ENCODE results near the gene DAG1.

The DAG1 gene

DNA sequence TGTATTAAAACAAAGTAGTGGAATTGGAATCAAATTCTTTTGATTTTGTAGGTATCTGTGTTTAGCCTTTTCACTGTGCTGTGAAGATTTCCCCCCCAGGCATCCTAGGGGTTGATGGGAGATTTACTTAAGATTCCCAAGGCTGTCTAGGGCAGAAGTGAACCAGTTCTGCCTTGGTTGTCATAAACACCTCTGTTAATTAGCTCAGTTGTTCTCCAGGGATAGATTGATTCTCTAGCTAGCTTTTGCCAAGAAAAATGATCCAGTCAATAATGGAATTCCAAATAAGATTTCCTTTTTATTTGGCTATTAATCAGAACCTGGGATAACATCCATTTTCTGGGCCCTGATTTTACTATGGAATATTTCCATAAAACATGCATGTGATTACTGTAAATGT lies 12.7 kb downstream of the DAG1 start:
- no peaks in the 10 kb centered on the region for H3K9me3 ChIP-seq (ENCODE audit: severe bottlenecking)
- no peak for TF ChIP-seq CTCF (IDR thresholded peaks at IDR 0.05; ENCODE audit: poor library complexity, severe bottlenecking)
- no peaks in the 10 kb centered on the region for H3K4me1 ChIP-seq (ENCODE audit: insufficient read depth, poor library complexity, severe bottlenecking)
- H3K4me3 ChIP-seq (ENCODE audit: severe bottlenecking), result no peak overlapping the region
- peaks cover under 1% of the 10 kb centered on the region for H3K36me3 ChIP-seq (ENCODE audit: low read depth)
- ATAC-seq (ENCODE audit: low read depth) (no peak), DNase-seq (ENCODE audit: low spot score) (no peak)
- H3K27me3 ChIP-seq (ENCODE audit: insufficient read depth, poor library complexity, severe bottlenecking), result no peaks in the 10 kb centered on the region
- H3K27ac ChIP-seq (ENCODE audit: poor library complexity, severe bottlenecking), result no peak overlapping the region

DNA sequence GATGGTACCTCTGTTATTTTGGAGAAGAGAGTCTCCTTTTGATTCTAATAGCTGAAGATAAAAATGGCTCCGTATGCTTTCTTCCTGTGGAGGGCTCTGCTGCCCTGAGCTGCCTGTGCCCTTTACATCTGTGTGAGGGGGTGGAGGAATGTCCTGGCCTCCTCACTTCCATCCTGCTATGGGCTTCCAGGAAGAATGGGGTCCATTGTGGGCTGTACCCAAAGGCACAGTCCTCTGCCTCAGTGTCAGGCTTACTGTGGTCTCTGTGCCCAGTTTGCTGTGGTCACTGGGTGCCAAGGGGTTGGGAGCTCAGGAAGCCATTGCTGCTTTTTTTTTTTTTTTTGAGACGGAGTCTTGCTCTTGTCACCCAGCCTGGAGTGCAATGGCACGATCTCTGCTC lies 14.4 kb downstream of the DAG1 start:
- H3K9me3 ChIP-seq (ENCODE audit: severe bottlenecking), result no peaks in the 10 kb centered on the region
- no peak for ATAC-seq (ENCODE audit: low read depth)
- peaks cover 12% of the 10 kb centered on the region for H3K36me3 ChIP-seq (ENCODE audit: low read depth)
- no peaks in the 10 kb centered on the region for H3K4me1 ChIP-seq (ENCODE audit: insufficient read depth, poor library complexity, severe bottlenecking)
- no peak overlapping the region for H3K4me3 ChIP-seq (ENCODE audit: severe bottlenecking)
- no peaks in the 10 kb centered on the region for H3K27me3 ChIP-seq (ENCODE audit: insufficient read depth, poor library complexity, severe bottlenecking)
- no peak overlapping the region for H3K27ac ChIP-seq (ENCODE audit: poor library complexity, severe bottlenecking)
- no peak for DNase-seq (ENCODE audit: low spot score)
- TF ChIP-seq CTCF (IDR thresholded peaks at IDR 0.05; ENCODE audit: poor library complexity, severe bottlenecking), result no peak

DNA sequence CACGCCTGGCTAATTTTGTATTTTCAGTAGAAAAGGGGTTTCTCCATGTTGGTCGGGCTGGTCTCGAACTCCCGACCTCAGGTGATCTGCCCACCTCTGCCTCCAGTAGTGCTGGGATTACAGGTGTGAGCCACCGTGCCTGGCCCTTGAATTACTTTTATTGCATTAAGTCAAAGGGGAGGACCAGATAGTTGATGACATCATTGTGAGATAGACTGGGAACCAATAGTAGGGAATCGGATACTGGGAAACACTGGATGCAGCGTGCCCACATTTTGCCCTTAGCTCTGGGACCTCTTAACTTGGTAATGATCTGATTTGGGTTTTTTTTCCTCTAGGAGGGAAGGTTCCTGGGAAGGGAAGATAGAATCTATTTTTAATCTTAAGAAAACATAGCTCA lies 19.2 kb downstream of the DAG1 start:
- Histone ChIP-seq H3K36me3 (ENCODE audit: low read depth) (peaks cover 17% of the 10 kb centered on the region), H3K27me3 (ENCODE audit: insufficient read depth, poor library complexity, severe bottlenecking) (no peaks in the 10 kb centered on the region), H3K4me3 (ENCODE audit: severe bottlenecking) (no peak overlapping the region), H3K4me1 (ENCODE audit: insufficient read depth, poor library complexity, severe bottlenecking) (no peaks in the 10 kb centered on the region), H3K27ac (ENCODE audit: poor library complexity, severe bottlenecking) (no peak overlapping the region), H3K9me3 (ENCODE audit: severe bottlenecking) (no peaks in the 10 kb centered on the region)
- no peak for ATAC-seq (ENCODE audit: low read depth)
- no peak for TF ChIP-seq CTCF (IDR thresholded peaks at IDR 0.05; ENCODE audit: poor library complexity, severe bottlenecking)
- no peak for DNase-seq (ENCODE audit: low spot score)

DNA sequence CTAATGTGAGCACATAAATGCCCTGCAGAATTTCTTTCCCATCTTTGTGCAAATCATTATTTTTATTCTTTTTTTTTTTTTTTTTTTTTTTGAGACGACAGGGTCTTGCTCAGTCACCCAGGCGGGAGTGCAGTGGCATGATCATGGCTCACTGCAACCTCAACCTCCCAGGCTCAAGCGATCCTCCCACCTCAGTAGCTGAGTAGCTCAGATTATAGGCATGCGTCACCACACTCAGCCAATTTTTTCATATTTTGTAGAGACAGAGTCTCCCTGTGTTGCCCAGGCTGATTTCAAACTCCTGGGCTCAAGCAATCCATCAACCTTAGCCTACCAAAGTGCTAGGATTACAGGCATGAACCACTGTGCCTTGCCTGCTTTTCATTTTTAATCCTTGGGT lies 22.9 kb downstream of the DAG1 start:
- TF ChIP-seq CTCF (IDR thresholded peaks at IDR 0.05; ENCODE audit: poor library complexity, severe bottlenecking), result no peak
- Histone ChIP-seq H3K4me1 (ENCODE audit: insufficient read depth, poor library complexity, severe bottlenecking) (no peaks in the 10 kb centered on the region), H3K27me3 (ENCODE audit: insufficient read depth, poor library complexity, severe bottlenecking) (no peaks in the 10 kb centered on the region), H3K4me3 (ENCODE audit: severe bottlenecking) (no peak overlapping the region), H3K9me3 (ENCODE audit: severe bottlenecking) (no peaks in the 10 kb centered on the region), H3K27ac (ENCODE audit: poor library complexity, severe bottlenecking) (no peak overlapping the region), H3K36me3 (ENCODE audit: low read depth) (peaks cover 15% of the 10 kb centered on the region)
- no peak for DNase-seq (ENCODE audit: low spot score)
- no peak for ATAC-seq (ENCODE audit: low read depth)

DNA sequence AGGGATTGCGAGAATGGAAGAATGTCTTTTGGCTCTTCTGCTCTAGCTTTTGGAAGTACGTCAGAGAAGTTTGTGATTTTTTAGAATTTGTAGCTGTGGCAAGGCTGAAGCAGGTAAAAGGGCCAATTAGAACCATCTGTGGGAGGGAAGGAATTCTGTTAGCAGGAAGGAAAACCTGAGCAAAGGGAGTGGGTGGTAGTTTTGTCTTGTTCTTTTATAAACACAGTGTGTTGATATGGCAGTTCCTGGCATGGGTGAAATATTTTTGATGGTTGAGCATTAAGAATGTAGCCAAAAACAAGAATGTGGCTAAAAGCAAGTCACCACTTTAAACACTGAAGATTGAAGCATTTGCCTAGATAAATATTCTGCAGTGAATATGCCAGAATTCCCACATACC lies 23.8 kb downstream of the DAG1 start:
- no peak overlapping the region for H3K27ac ChIP-seq (ENCODE audit: poor library complexity, severe bottlenecking)
- no peak for ATAC-seq (ENCODE audit: low read depth)
- H3K9me3 ChIP-seq (ENCODE audit: severe bottlenecking), result no peaks in the 10 kb centered on the region
- peaks cover 9% of the 10 kb centered on the region for H3K36me3 ChIP-seq (ENCODE audit: low read depth)
- no peak for DNase-seq (ENCODE audit: low spot score)
- H3K27me3 ChIP-seq (ENCODE audit: insufficient read depth, poor library complexity, severe bottlenecking), result no peaks in the 10 kb centered on the region
- H3K4me1 ChIP-seq (ENCODE audit: insufficient read depth, poor library complexity, severe bottlenecking), result no peaks in the 10 kb centered on the region
- no peak for TF ChIP-seq CTCF (IDR thresholded peaks at IDR 0.05; ENCODE audit: poor library complexity, severe bottlenecking)
- no peak overlapping the region for H3K4me3 ChIP-seq (ENCODE audit: severe bottlenecking)
